ENCODE results near the gene ACKR2.

The ACKR2 gene

DNA sequence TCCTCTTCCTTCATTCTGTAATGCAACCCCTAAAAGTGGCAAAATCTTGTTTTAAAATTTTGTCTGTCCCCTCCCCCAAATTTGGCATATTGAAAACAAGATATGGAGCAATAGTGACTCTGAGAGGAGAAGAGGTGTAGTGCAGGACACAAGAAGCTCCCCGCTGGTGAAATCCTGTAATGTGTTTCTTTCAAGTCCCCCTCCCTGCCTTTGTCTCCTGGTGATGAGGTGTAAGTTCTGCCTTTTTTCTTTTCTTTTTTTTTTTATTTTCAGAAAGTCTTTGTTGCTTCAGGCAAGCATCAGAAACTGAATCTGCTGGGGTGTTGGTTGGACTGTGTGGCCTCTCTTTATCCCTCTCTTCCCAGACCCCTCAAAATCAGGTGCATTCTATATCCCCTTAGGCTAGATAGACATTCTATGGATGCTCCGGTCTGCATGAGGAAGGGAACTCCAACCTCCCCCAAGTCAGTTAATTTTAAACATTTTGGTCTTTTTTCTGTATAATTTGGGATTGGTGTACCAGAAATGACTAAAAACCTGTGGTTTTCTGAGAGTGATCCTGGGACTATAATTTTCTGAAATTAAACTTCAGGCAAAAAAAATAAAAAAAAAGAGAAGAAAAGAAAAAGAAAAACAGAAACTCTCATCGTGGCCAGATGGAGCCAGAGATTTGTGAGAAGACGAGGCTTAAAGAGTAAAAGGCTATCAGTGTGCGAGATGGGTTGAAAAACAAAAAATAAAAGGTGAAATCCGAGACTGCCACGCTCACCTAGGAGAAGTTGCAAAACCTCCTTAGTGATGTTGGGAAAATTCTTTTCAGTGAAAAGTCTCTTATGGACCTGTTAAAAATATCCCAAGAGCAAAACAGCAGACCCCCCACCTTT, 21.4 kb downstream of the ACKR2 start:
- no peak overlapping the region for H3K4me3 ChIP-seq (ENCODE audit: low read depth, low read length)
- peak; percentile 58 for DNase-seq (ENCODE audit: low read depth)
- TF ChIP-seq, protein P1, sequence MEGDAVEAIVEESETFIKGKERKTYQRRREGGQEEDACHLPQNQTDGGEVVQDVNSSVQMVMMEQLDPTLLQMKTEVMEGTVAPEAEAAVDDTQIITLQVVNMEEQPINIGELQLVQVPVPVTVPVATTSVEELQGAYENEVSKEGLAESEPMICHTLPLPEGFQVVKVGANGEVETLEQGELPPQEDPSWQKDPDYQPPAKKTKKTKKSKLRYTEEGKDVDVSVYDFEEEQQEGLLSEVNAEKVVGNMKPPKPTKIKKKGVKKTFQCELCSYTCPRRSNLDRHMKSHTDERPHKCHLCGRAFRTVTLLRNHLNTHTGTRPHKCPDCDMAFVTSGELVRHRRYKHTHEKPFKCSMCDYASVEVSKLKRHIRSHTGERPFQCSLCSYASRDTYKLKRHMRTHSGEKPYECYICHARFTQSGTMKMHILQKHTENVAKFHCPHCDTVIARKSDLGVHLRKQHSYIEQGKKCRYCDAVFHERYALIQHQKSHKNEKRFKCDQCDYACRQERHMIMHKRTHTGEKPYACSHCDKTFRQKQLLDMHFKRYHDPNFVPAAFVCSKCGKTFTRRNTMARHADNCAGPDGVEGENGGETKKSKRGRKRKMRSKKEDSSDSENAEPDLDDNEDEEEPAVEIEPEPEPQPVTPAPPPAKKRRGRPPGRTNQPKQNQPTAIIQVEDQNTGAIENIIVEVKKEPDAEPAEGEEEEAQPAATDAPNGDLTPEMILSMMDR (IDR thresholded peaks at IDR 0.05; ENCODE audit: low read depth, low read length): peak; percentile 21
- TF ChIP-seq, protein P2, sequence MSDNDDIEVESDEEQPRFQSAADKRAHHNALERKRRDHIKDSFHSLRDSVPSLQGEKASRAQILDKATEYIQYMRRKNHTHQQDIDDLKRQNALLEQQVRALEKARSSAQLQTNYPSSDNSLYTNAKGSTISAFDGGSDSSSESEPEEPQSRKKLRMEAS (IDR thresholded peaks at IDR 0.05; ENCODE audit: low read depth, low read length): no peak

DNA sequence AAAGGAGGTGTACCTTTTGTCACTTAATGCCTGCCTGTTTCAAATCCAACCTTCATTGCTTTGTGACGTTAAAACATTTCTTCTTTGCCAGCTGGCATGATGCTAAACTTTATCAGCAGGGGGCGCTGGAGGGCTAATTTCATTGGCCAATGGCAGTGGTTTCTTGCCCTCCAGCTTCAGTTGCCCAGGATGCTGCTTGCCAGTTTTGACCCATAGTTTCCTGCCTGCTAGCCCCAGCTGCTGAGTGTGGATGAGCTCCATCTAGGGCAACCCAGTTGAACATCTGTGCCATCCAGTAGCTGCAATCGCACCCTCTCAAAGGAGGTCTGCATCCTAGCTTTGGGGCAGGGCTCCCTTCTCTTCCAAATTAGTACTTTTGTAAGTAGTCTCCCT, 22.1 kb downstream of the ACKR2 start:
- H3K4me3 ChIP-seq (ENCODE audit: low read depth, low read length): no peak overlapping the region
- TF ChIP-seq POLR2A (IDR thresholded peaks at IDR 0.05; ENCODE audit: extremely low read depth, insufficient read length) (no peak), MYC (IDR thresholded peaks at IDR 0.05; ENCODE audit: low read depth, low read length) (no peak)
- TF ChIP-seq, protein P1 (IDR thresholded peaks at IDR 0.05; ENCODE audit: low read depth, low read length): peak; percentile 75
- TF ChIP-seq, protein P2 (IDR thresholded peaks at IDR 0.05; ENCODE audit: low read depth, low read length): no peak
- peak; percentile 72 for DNase-seq (ENCODE audit: low read depth)

DNA sequence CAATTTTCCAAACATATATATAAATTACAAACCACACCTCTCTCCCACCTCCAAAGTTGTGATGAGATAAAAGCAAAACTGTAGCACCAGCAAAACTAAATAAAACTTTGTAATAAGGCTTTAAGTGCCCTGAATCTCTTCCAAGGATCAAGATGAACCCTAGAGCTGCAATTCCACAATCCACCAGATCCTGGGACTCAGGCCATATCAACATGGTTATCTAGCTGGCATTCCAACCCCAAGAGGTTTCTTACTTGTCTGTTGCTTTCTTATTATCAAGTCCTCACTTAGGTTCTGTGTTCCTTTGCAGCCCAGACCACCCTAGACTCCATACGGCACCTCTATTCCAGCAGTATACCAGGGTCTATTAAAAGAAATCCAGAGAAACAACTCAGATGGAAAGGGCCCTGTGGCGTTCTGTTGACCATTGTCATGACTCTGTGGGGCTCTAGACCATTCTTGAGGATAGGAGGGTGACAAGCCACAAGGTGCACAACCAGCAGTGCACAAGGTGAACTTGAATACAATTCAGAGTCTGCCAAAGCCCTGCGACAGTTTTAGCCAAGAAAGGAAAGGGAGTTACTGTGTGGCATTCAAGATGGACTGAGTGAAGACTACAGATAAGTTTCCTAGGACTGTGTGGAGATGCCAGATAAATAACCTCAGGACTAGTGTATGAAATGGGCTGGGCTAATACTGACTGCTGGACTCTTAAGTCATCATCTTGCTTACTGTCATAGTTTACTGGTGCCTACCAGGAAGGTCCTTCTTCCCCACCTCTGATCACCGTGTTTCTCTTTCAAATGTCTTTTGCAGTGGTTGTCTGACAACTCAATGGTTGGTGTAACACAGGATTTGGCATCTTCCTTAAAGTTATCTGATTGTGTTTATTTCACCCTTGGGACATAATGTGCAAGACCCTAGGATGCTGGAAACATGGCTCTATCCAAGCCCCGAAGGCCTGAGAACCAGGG, 27.2 kb downstream of the ACKR2 start:
- H3K4me3 ChIP-seq (ENCODE audit: low read depth, low read length): no peak overlapping the region
- DNase-seq (ENCODE audit: low read depth): no peak
- TF ChIP-seq, protein P1 (IDR thresholded peaks at IDR 0.05; ENCODE audit: low read depth, low read length): no peak
- TF ChIP-seq, protein P2 (IDR thresholded peaks at IDR 0.05; ENCODE audit: low read depth, low read length): no peak
- TF ChIP-seq POLR2A (IDR thresholded peaks at IDR 0.05; ENCODE audit: extremely low read depth, insufficient read length): no peak
- TF ChIP-seq MYC (IDR thresholded peaks at IDR 0.05; ENCODE audit: low read depth, low read length): no peak

DNA sequence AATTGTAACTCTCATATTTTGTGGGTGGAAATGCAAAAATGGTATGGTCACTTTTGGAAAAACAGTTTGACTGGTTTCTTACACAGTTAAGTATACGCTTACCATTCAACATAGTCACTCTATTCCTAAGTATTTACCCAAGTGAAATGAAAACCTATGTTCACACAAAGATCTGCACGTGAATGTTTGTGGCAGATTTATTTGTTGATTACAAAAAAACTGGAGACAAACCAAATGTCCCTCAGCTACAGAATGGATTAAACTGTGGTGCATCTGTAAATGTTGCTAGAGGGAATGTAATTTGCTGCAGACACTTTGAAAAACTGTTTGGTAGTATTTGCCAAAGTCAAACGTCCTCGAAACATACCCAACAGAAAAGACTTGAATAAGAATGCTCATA, 29.3 kb downstream of the ACKR2 start:
- no peak for DNase-seq (ENCODE audit: low read depth)
- no peak overlapping the region for H3K4me3 ChIP-seq (ENCODE audit: low read depth, low read length)
- TF ChIP-seq, protein P2 (IDR thresholded peaks at IDR 0.05; ENCODE audit: low read depth, low read length): no peak
- TF ChIP-seq, protein P1 (IDR thresholded peaks at IDR 0.05; ENCODE audit: low read depth, low read length): no peak
- TF ChIP-seq POLR2A (IDR thresholded peaks at IDR 0.05; ENCODE audit: extremely low read depth, insufficient read length): no peak
- no peak for TF ChIP-seq MYC (IDR thresholded peaks at IDR 0.05; ENCODE audit: low read depth, low read length)

DNA sequence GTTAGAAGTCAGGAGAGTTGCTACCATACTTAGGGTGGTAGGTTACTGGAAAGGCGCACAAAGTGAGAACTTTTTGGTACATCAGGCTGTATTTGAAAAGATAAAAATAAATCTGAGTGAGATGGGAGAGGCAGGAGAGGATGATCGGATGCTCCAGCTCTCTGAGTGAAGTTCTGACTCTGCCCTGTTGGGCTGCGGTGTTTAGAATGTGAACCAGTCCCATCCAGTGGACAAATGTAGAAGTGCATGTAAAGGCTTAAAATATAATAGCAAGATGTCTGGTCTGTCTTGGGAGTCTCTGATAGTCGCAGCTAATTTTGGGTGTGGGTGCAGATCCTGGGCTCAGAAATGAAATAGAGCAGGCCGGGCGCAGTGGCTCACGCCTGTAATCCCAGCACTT, 30.4 kb downstream of the ACKR2 start:
- TF ChIP-seq, protein P1 (IDR thresholded peaks at IDR 0.05; ENCODE audit: low read depth, low read length): peak; percentile 49
- TF ChIP-seq, protein P2 (IDR thresholded peaks at IDR 0.05; ENCODE audit: low read depth, low read length): no peak
- no peak overlapping the region for H3K4me3 ChIP-seq (ENCODE audit: low read depth, low read length)
- DNase-seq (ENCODE audit: low read depth): peak; percentile 61
